ENCODE measurements around the gene DEPDC1B. TPM values are rescaled to one million over a fixed set of nuclear protein-coding genes. Genes with fewer than 3 reads are reported as not detected.
"Not testable (repeated sequence)": the region's sequence is repeated elsewhere in the genome, so short reads cannot be mapped to it uniquely, and the experiment has no call there.

Gene DEPDC1B
- total RNA-seq, 4 donors from 2014 or later: 0.31 to 3.8 (median 1.5) TPM

DNA sequence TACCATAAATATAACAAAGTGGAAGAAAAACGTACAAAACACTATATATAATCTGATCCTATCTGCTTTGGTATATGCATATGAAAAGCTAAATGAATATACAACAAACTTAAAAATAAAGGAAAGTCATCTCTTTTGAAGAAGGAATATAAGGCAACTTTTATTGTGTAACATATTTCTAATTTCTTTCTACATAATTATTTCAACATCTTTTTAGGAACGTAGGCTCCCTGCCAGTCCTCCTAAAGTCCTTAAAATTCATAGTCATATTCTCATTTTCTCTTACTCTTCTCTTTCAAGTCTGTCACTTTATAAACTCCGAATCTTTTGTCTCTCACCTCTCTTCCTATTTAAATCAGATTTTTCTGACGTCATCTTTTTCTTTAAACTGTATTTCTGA is 9.6 kb downstream of the DEPDC1B start:
- TF ChIP-seq, protein P1, sequence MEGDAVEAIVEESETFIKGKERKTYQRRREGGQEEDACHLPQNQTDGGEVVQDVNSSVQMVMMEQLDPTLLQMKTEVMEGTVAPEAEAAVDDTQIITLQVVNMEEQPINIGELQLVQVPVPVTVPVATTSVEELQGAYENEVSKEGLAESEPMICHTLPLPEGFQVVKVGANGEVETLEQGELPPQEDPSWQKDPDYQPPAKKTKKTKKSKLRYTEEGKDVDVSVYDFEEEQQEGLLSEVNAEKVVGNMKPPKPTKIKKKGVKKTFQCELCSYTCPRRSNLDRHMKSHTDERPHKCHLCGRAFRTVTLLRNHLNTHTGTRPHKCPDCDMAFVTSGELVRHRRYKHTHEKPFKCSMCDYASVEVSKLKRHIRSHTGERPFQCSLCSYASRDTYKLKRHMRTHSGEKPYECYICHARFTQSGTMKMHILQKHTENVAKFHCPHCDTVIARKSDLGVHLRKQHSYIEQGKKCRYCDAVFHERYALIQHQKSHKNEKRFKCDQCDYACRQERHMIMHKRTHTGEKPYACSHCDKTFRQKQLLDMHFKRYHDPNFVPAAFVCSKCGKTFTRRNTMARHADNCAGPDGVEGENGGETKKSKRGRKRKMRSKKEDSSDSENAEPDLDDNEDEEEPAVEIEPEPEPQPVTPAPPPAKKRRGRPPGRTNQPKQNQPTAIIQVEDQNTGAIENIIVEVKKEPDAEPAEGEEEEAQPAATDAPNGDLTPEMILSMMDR (IDR thresholded peaks at IDR 0.05): no peak
- ATAC-seq (ENCODE audit: low FRiP score) (no peak), DNase-seq (ENCODE audit: low spot score) (no peak)

DNA sequence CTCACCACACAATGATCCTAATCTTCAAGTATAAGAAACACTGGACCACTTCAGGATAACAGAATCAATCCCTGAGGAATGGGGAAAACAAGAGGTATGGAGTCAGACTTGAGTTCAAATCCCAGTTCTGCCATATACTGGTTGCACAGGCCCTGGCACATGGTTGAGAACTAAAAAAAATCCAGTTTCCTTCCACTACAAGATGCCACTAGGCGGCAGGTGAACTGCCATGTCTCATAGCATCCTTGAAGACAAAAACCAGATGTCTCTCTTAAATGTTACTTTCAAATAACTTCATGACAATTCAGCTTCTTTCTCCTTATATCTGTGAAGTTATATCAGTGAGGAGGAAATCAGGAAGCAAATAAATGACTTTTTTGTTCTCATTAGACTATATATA is 11.0 kb downstream of the DEPDC1B start:
- ATAC-seq (ENCODE audit: low FRiP score): no peak

DNA sequence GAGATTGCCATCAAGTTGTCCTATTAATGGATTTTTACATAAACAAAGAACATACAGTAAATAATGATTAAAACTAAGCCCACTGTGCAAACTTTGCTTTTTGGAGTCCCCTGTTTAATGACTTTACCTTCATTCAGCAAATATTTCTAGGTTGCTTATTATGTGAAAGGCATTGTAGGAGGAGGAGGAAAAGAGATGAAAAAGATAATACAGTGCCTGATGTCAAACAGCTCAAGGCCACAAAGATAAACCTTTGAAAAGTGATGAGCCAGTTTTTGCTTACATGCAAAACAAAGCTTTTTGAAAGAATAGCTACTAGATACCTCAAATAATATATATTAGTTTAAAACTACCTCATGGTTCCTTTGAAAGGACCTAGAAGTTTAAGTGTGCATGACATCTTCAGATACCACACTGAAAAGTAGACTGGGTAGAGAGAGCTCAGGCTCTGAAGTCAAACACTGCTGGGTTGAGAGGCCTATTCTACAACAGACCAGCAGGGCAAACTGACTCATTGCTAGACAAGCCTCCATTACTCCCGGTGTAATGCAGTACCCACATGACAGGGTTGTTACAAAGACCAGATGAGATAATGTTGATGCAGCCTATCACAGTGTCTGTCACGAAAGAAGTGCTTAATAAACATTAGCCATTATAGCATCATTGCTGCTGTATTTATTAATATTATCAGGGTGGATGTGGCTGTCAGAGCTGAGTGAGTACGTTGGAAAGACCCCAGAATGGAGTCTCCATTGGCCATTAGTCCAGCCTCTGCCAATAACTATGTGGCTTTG is 11.8 kb downstream of the DEPDC1B start:
- TF ChIP-seq, protein P1 (IDR thresholded peaks at IDR 0.05): no peak
- DNase-seq (ENCODE audit: low spot score) (no peak), ATAC-seq (ENCODE audit: low FRiP score) (no peak)

More for the DNA sequence above, 11.0 kb downstream of the DEPDC1B start:
- DNase-seq (ENCODE audit: low spot score): no peak
- TF ChIP-seq, protein P1 (IDR thresholded peaks at IDR 0.05): no peak

DNA sequence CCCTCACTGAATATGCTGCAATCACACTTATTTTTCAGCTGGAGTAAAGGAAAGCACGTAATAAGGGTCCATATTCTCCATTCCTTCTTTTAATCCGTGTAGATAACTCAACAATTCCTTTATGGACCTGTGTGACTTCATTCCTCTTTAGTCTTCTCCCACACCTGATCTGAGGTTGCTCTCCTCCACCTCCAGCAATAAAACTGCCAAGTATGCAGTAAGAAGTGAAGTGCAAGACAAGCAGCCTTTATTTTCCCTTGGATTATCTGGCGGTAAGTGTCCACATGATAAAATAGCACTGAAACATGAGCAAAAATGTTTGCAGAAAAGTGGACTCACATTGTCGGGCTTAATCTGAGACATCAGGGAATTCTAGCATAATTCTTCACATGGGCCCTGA is 13.8 kb downstream of the DEPDC1B start:
- DNase-seq (ENCODE audit: low spot score): no peak
- no peak for ATAC-seq (ENCODE audit: low FRiP score)
- TF ChIP-seq, protein P1 (IDR thresholded peaks at IDR 0.05): no peak

DNA sequence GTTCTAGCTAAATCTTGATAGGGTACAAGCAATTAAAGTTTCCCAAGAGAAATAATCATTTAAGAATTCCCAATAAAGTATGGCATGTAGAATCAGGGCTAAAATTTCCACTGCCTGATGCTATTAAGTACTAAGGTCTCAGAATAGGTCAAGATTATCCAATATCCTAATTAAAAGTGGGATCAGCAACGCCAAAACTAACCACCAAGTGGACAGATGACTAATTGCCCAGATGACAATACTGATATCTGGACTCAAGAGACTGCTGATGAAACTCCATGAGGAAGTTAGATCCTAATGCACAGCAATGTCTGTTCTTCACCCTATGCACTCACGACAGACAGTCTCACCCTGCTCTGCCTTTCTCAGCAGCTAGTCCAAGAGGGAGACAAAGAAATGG is 14.3 kb downstream of the DEPDC1B start:
- TF ChIP-seq, protein P1 (IDR thresholded peaks at IDR 0.05): no peak
- DNase-seq (ENCODE audit: low spot score): no peak
- no peak for ATAC-seq (ENCODE audit: low FRiP score)

DNA sequence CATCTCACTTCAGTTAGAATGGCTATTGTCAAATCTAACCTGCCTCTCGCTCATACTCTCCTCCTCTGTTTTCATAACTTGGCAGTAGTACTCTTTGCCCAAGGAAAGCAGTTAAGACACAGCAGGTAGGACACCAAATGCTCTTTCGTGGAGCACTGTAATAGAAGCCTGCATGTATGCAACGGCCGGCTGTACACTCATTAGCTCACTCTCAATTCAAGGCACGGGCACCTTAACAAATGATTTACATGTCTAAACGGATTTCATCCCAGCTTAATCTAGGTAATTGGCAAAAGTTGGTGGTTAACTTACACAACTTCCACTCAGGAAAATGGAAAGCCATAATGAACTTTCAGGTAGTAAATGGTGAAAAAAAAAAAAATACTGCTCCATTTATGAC is 14.9 kb downstream of the DEPDC1B start:
- TF ChIP-seq, protein P1 (IDR thresholded peaks at IDR 0.05): no peak
- DNase-seq (ENCODE audit: low spot score) (no peak), ATAC-seq (ENCODE audit: low FRiP score) (no peak)

DNA sequence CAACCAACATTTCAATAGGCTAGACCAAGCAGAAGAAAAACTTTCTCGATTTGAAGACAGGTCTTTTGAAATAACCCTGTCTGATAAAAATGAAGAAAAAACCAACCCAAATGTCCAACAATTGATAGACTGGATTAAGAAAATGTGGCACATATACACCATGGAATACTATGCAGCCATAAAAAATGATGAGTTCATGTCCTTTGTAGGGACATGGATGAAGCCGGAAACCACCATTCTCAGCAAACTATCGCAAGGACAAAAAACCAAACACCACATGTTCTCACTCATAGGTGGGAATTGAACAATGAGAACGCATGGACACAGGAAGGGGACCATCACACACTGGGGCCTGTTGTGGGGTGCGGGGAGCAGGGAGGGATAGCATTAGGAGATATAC is 18.0 kb downstream of the DEPDC1B start:
- not testable (repeated sequence) for ATAC-seq (ENCODE audit: low FRiP score)

More for the DNA sequence above, 18.0 kb downstream of the DEPDC1B start:
- DNase-seq (ENCODE audit: low spot score): not testable (repeated sequence)
